DMS153 treated with DMSO at 0.1 percent for 48 hours (cell line): Measurements from ENCODE around the gene HECW1.
A peak's percentile ranks its signal among the peaks of the same experiment; 100 is the strongest.

Source experiments
- DNase-seq: peaks from one replicate; lab custom pipeline; 2025; ENCODE audit not compliant: unreplicated experiment; lab: John Stamatoyannopoulos, UW

The HECW1 gene

DNA sequence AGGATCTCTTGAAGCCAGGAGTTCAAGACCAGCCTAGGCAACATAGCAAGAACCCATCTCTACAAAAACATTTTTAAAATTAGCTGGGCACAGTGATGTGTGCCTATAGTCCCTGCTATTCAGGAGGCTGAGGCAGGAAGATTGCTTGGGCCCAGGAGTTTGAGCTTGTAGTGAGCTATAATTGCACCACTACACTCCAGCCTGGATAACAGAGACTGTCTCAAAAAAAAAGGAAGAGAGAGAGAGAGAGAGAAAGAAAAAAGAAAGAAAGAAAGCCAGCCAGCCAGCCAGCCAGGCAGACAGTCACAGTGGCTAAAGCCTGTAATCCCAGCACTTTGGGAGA lies 375.3 kb downstream of the HECW1 start:
- DNase-seq = no peak

DNA sequence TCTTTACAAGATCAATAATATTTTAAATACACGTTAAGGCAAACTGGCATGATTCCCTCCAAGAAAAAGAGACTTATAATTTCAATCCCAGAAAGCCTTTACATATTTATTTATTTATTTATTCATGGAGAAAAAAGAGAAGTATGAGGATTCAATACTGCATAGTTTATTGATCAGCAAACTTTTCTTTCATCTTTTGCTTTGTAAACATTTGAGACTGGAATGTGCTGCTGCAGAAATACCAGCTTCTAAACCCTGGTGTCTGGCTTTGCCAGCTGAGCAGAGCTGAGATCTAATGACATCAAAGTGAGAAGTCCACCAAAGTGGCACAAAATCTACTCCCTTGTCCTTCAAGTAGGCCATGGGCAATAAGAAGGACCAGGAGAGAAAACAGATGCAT lies 376.8 kb downstream of the HECW1 start:
- DNase-seq = no peak

DNA sequence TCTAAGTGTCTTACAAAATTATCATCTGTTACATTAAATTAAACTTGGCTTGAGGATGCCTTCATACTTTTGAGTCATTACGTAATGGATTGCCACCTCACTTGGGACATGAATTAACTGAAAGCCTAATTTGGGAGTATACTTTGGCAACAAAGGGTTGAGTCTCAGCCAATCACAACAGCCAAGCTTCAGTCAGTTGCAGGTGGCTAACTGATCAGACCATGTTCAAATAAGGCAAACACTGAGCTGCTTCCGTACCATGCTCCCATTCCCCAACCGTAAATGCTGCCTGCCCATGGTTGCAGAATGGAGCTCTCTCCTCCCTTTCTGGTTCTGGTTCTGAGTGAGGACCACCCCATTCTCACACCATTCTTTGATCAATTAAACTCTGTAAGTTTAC lies 377.6 kb downstream of the HECW1 start:
- DNase-seq = no peak

DNA sequence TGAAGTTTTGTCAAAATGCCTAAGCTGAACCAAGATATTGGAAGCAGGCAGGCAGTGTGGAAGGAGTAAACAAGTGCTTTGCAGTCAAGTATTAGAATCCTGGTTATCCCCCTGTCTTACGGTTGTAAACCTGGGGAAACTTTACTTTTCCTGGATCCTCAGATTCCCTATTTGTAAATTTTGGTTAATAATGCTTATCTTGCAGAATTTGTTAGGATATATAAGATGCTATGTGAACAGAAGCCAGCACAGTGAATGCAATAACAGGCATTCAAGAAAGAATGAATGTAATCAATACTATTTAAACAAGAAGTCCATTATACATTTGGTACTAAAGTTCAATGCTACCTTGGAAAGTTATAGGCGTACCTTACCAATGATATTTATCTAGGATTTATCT lies 378.7 kb downstream of the HECW1 start:
- DNase-seq = no peak

DNA sequence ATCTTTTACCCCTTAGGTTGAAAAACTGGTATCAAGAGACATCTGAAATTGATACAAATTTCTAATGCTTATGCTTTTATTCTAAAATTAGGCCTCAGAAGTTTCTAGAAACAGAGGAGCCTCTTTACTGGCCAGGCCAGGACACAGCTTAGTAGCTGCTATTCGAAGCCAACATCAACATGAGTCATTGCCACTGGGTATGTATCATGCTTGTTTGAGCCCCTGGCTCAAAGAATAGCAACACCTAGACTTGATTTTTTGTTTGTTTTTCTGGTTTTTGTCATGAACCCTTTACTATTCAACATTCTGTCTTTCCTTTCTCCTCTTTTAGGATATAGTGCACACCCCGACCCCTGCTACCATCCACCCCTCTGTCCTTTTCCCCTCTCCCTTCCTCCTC lies 379.5 kb downstream of the HECW1 start:
- no peak for DNase-seq

DNA sequence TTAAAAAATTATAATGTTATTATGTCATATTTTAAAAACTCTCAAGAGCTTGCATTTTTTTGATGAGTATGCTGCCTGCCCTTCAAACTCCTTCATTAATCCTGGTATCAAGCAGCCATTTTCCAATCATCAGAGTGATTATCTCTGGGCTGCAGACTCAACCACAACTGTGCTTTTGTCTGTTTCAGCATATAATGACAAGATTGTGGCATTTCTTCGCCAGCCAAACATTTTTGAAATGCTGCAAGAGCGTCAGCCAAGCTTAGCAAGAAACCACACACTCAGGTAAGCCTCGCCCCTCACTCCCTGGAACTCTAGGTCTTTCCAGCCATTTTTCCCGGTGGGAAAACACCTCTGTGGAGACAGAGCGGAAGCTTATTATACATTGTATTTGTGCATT lies 380.4 kb downstream of the HECW1 start:
- DNase-seq = no peak

DNA sequence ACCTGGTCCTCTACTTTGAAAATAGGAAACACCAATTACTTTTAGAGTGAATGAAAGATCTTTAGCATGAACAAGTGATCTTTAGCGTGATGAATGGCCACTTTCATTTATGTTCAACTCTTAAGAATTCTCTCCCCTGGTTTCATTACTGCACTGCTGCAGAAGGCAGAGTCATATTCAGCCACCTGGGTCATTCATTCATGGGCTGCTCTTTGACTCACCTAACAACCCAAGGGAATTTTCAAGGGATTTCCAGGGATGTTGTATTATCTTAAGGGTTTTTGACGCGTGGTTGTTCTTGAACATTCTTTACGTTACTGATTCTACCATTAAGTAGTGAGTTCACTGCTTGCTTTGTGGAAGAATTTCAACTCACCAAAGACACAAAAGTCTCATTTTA lies 383.1 kb downstream of the HECW1 start:
- DNase-seq = no peak

DNA sequence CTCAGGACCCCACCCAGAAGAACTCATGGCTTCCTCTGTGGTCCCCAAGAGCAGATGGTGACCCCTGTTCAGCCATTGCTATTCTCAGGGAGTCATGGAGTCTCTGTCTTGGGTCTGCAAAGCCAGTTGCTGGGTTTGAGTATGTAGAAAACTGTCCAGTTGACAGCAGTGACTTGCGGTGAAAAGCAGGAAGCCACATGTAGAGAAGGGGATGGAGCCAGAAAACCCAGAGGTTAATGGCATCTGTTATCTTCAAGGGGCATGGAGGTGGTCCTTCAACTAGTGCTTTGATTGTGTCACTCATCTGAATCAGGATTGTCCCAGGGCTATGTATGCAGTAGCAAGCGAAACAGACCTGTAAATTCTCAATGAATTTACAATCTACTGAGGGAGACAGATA lies 384.1 kb downstream of the HECW1 start:
- no peak for DNase-seq

DNA sequence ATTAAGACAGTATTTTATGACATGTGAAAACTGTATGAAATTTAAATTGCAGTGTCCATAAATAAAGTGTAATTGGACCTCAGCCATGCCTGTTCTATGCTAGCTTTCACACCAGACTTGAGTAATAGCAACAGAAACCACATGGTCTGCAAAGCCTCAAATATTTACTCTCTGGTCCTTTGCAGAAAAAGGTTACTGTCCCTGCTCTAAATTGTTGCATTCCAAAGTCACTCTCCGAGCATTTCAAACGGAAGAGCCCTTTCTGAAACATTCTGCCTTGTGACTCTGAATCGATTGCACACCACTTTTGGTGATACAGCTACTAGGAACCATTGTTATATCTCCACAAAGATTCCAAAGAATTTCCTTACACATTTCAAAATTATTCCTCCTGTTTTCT lies 389.4 kb downstream of the HECW1 start:
- DNase-seq = no peak

DNA sequence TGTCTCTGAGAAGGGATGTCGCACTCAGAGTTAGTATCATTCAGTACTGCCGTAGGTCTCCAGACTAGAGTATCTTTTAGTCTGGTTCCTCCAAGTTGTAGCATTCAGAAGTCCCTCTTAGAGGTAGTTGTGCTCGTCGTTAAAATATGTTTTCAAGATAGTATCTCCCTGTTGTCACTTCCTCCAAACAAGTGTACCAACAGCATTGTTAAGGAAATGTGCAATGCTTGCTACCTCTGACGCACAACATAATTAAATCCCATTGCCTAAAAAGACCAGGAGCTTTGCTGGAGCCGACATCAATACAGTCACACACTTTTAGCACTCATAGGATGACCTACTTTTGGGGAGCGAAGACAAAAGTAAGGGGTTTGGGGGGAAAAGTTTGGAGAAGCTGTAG lies 390.5 kb downstream of the HECW1 start:
- no peak for DNase-seq

DNA sequence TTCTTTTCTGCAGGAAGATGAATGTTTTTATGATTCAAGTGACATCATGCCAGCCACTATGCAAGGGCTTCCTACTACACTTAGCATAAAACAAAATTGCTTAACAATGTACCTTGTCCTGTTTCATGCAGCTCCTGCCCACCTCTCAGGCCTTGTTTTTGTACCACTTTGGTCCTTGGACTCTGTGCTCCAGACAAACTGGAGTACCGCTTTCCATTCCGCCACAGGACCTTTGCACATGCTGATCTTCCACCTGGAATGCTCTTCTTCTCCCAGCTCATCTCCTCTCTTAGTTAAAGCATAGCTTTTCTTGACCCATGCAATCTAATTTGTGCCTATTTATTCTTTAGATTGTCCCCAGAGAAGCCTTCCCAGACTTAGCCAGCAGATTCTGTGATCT lies 393.0 kb downstream of the HECW1 start:
- DNase-seq = no peak

DNA sequence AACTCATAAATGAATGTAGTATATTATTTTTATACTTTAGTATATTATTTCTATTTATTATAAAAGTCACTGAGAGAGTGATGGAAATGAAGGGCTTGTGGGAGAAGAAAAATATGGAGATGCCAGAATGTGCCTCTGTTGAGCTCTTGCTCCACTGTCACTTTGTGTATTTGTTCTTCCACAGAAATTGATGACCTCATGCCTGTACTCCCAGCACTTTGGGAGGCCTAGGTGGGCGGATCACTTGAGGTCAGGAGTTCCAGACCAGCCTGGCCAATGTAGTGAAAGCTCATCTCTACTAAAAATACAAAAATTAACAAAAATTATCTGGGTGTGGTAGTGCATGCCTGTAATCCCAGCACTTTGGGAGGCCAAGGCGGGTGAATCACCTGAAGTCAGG lies 394.0 kb downstream of the HECW1 start:
- DNase-seq = no peak

DNA sequence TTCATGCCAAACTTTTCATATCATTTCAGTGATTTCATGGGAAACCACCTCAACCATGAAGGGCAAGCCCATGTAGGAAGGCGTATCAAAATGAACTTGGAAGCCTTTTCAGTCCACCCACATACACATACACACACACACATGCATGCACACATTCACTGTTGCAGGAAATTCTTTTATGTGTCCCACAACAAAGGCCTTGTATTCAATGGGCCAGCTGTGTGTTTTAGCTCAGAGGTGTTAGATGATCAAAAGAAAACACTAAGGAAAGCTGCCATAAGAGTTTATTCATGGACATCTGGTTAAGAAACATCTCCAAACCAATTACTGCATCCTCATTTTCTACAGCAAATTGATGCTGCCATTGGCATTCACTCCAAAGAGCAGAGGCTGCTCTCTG lies 396.0 kb downstream of the HECW1 start:
- no peak for DNase-seq

DNA sequence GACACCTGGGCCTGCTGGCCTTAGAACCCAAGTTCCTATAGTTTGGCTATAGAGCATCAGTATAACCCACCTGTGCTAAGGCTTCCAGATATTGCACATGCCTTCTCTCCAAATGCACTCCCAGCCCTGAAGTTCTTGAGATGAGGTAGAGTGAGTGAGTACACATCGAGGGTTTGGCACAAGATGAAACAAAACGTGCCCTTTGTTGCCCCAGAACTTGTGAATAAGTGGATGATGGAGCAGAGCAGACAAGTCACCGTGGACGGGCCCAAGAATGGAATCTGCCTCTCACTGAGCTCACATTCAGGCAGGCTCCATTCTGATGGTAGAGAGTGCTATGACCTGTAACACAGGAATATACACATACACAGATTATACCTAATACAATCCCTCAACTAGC lies 397.5 kb downstream of the HECW1 start:
- DNase-seq = no peak

DNA sequence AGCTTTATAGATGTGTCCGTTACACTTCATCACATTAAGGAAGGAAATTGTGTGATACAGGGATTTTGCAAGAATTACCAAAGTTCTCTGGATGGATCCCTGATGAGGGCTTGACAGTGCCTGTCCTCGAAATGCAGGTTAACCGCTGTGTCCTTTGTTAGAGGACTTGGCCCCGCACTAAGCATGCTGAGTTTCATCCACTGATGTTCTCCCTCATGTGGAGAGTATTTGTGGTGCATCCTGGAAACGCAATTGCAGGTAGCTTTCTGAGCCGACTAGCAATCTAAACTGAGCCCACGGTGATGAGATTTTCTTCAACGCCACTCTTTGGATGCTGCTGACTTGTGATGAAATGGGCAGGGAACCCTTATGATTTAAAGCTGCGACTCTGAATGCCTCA lies 398.6 kb downstream of the HECW1 start:
- DNase-seq = no peak

DNA sequence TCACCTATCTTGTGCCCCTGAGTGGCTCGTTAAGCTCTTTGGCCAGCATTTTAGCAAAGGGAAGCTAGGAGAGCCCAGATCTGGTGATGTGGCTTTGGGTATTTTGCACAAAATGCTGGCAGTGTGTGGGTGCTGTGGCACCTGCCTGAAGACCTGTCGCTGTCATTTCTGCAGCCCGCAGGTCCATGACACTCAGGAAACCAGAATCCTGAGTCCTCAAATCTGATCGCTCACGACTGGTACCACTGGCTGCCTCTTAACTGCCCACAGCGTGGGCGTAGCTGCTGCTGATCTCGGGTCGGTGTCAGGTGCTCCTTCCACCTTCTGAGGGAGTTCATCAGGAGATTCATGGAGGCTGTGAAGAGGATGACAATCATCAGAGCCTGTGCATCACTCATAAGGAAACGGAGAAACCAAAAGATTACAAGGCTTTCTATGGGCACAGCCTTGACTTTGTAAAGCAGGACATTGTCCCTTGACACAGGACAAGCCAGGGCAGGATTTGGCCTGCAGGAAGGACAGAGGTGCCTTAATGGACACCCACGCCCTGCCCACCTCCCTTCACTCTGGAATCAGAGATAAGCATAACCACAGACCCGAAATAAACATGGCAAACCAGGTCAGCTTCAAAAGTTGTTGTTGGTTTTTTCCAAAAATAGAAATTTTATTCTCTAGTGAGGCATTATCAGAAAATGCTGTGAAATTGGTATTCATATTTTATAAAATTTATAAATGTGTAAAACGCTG lies 399.5 kb downstream of the HECW1 start:
- DNase-seq = no peak

DNA sequence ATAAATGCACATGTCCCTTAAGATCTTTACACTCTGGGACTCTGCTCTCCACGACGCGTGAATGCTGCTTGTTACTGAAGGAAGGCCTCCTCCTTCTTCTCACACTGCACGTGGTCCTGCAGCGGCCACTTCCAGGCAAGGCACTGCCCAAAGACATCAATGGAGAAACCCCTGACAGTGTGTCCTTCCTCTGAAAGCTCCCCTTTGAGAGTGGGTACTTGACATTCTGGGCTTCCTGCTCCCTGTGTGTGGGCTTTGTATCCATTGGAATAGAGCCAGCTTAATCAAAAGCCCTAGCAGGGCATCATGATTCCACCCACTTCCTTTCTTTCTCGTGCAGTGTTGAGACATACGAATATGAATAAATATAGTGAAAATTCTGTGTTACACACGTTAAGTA lies 400.8 kb downstream of the HECW1 start:
- DNase-seq = peak; percentile 90

DNA sequence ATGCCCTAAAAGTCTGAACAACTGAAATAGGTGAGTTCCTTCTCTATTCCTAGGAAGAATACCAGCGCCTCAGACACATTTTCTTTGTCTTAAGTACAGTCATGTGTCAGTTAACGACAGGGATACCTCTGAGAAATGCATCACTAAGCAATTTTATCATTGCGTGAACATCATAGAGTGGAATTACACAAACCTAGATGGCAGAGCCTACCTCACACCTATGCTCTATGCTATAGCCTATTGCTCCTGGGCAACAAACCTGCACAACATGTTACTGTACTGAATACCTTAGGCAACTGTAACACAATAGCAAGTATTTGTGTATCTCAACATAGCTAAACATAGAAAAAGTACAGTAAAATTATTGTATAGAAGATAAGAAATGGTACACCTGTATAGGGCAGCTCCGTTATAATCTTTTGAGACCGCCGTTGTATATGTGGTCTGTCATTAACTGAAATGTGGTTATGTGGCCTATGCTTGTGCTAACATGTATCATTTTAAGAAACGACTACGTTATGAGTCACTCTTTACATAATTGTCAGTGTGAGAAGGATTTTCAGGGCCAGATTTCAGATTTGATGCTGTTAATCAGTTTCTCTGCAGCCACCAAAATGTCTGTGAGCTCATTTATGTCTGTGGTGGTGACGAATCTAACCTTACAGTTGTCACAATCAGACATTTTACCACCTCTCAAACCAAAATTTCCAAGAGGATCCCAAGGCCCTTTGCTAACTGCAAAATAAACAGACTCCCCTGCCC lies 404.3 kb downstream of the HECW1 start:
- DNase-seq = no peak

DNA sequence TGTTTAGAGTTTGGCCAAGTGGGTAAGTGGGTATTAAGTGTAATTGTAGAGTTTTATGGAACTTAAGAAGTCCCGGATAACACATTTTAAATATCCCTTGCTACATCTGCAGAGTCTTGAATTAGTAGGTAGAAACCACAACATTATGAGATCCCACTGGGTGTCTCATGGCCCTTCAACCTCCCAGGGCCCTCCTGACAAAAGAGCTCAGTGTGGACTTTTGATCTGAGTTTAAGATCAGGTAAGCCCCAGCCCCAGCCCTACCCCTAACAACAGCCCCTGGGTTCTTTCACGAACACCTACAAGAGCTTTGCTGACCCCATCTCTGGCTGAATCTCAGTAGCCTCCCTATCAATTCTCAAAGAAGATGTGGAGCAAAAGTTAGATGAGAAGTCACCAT lies 405.0 kb downstream of the HECW1 start:
- no peak for DNase-seq

DNA sequence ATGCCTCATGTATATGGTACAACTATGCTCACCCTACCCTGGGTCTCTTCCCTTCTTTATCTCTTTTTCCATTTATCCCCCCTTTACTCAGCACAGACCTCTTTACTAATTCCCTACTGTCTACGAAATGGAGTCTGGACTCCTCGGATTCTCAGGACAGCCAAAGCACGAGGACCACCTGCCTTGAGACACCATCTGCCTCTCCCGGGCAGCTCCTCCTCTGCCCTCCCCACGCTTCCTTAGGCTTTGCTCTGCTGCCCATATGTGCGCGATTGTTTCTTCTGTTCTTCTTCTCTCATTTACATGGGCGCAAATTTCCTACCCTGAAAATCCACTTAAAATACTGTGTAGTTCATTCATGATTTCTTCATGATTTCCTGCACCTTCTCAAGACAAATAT lies 407.8 kb downstream of the HECW1 start:
- no peak for DNase-seq

DNA sequence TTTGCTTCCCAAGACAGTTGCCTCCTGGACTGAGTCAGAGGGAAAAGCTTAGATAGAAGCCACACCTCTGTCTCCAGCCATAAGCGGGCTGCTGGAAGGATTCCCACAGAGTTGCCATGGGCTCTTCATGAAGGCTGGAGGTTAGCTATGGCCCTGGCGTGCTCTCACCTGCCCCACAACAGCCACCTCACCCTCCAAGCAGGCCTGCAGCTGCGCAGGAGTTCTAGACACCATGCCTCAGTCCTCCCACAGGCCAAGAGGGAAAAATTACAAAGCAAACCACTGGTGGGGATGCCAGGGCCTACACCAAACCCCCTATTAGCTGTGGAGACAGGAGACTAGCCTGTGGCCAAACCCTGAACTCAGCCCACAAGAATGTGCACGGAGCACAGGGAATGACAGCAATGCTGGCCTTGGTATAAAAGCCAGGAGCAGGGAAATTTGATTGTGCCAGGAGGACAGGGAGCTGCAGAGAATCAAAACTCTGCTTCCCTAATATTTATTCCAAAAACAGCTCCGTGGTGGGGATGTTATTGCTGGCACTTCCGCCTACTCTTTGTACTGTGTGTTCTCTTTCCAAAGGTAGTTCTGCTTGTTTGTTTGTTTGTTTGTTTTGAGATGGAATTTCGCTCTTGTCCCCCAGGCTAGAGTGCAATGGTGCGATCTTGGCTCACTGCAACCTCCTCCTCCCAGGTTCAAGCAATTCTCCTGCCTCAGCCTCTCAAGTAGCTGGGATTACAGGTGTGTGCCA lies 410.1 kb downstream of the HECW1 start:
- DNase-seq = no peak
